Measurements from ENCODE around the gene STX8.
"Not testable (repeated sequence)": the region's sequence is repeated elsewhere in the genome, so short reads cannot be mapped to it uniquely, and the experiment has no call there.

STX8 gene

DNA sequence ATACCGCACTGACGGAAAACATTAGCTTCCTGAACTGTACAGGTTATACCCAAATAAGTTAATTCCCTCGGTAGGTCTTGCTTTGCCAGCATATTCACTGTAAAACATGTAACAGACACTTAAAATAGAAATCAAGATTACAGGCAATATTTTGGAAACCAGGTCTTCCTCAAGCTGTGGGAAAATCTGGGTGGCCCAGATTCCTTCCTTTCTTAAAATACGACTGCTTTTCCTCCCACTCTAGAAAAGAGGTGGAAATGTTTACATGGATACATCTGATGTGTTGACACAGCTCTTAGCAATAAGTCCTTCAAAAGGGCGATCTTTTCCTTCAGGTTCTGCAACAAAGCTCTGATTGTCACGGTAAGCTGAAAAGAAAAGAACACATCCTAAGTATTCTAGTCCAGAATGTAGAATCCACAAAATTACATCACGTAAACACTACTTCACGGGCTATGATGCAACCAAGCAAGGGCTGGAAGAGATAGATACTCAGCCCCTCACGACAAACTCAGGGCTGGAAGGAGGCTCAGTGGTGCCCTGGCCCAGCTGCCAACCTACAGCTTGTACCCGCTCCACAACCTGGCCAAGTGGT, 18.4 kb downstream of the STX8 start:
- DNase-seq (ENCODE audit: low read depth in 2 of 2), result no peak

DNA sequence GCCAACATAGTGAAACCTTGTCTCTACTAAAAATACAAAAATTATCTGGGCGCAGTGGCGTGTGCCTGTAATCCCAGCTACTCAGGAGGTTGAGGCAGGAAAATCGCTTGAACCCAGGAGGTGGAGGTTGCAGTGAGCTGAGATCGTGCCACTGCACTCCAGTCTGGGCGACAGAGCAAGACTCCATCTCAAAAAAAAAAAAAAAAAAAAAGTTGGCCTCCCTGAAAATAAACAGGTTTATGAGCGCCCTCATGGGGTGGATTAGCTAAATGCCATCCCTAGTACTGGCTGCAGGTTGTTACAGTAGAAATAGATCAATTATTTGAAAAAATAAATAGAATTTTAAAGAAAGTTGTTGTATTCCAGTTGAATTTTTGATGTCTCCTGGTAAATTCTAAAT, 20.9 kb downstream of the STX8 start:
- DNase-seq (ENCODE audit: low read depth in 2 of 2), result not testable (repeated sequence)

- DNase-seq (ENCODE audit: low read depth in 2 of 2), result no peak
These were observed 22.0 kb downstream of the STX8 start for GRCh38 chr17:9553596-9553995.

- DNase-seq (ENCODE audit: low read depth in 2 of 2), result no peak
These were observed 22.4 kb downstream of the STX8 start for GRCh38 chr17:9553181-9553580.

DNA sequence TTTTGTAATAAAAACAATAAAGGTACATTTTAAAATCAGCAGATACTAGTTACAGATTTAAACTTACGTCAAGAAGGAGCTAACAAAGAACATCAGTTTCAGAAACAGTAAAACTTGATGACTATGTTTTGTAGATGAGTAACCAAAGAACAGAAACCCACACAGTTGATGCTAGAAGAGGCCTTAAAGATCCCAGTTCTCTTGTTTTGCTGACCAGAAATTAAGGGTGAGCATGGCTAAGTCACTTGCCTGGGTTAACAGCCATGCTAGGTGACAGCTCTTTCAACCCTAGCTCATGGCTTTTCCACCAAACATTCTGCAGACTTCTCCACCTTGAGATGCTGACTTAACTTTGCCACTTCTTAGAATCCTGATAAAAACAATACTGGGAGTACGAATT, 26.4 kb downstream of the STX8 start:
- no peak for DNase-seq (ENCODE audit: low read depth in 2 of 2)

GRCh38 chr17:9544221-9544620, 31.4 kb downstream of the STX8 start:
- no peak for DNase-seq (ENCODE audit: low read depth in 2 of 2)

DNA sequence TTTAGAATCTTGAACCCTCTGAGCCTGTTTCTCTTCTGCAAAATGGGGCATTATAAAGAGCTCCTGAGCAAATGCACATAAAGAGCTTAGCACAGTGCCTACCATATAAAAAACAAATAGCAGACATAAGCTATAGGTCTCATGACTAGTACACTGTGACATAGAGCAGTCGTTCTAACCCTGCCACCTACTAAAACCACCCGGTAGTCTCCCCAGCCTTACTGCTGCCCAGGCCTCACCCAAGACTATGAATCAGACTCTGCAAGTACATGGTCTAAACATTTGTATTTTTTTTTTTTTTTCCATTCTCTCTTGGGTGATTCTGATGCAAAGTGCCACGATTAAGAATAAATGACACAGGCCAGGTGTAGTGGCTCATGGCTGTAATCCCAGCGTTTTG, 33.9 kb downstream of the STX8 start:
- DNase-seq (ENCODE audit: low read depth in 2 of 2), result no peak

DNA sequence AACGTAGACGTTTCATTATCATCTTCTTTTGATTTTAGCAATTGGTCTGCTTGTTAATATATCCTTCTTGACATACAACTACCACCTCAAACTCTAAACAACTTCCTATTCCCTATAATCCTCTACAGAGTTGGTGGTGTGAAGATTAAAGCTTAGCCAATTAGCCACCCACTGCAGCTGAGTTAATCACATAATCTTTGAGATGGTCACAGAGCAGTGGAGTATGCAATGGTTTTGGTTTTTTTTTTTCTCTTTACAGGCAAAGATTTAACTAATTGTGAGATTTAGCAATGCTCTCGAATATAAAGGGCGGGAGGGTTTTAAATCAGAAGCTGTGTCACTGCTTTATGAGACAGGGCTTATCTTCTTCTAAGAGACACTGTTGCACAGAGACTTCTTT, 37.0 kb downstream of the STX8 start:
- DNase-seq (ENCODE audit: low read depth in 2 of 2), result no peak

DNA sequence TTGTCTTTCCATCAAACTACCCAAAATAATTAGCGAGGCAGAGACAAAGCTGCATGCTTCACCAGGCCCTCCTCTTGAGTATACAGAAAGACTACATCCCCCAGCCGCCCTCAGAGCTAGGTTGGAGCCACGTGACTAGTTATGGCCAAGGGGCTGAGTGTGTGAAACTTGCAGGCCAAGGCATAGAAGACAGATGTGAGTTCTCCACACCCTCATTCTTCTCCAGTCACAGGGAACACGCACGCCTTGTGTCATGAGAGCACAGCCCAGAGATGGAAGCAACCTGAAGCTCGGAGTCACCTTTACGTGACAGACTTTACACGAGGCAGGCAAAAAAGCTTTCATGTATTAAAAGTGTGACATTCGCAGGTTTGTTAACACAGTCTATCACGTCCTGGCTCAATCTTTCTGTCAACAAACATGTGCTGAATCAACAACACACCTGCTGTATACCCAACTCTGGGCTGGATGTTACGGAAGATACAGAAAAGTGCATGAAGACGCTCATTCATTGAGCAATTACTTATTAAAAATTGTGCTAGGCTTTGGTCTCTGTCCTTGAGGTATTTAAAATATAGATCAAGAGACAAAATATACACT, 38.3 kb downstream of the STX8 start:
- DNase-seq (ENCODE audit: low read depth in 2 of 2), result no peak

DNA sequence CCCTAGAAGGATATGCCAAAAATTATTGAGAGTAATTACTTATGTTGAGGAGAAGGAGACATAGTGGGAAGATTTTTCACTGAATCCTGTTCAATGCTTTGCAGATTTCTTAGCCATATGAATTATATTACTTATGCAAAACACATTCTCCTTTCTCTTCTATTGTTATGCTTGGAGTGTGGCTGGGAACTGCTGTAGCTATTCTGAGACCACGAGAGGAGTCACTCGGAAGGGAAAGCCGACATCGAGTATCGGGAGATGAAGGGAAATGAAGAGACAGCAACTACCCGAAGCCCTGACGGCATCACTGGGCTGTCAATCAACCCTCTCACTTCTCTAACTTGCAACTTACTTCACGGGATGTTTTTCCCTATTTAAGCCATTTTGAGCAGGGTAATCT, 39.6 kb downstream of the STX8 start:
- DNase-seq (ENCODE audit: low read depth in 2 of 2), result no peak

DNA sequence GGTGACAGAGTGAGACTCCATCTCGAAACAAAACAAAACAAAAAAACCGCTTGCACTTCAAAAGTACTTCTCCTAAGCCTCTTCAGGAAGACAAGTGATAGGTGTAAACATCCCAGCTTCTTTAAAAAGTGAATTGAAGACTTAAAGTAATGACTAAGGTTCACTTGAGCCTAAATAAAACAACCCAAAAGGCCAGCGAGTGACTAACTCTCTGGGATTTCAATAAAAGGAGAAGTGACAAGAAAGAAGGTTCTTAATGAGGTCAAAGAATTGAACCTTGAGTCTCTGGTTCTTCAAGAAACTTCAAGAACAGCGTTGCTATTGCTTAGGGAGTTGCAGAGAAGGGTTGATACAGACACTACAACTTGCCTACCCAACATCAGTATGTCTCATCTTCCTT, 42.2 kb downstream of the STX8 start:
- DNase-seq (ENCODE audit: low read depth in 2 of 2), result no peak

DNA sequence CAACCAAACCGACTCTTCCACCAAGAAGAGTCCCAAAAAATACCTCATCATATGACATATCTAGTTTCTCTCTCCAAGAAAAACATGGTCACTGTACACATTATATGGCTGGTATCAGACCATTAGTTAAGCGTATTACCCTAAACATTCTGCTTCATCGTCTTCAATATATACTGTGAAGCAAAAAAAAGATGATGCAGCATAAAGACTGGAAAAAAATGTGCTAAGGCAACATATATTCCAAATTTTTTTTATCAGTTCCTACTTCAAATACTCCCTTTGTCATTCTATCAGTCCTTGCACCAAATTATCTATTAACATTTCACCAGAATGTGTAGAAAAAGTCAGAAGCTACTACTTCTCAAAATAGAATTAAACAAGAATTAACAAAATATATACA, 42.9 kb downstream of the STX8 start:
- DNase-seq (ENCODE audit: low read depth in 2 of 2), result no peak

GRCh38 chr17:9531034-9531433, 44.6 kb downstream of the STX8 start:
- no peak for DNase-seq (ENCODE audit: low read depth in 2 of 2)

- no peak for DNase-seq (ENCODE audit: low read depth in 2 of 2)
These were observed 46.5 kb downstream of the STX8 start for GRCh38 chr17:9529033-9529700.

DNA sequence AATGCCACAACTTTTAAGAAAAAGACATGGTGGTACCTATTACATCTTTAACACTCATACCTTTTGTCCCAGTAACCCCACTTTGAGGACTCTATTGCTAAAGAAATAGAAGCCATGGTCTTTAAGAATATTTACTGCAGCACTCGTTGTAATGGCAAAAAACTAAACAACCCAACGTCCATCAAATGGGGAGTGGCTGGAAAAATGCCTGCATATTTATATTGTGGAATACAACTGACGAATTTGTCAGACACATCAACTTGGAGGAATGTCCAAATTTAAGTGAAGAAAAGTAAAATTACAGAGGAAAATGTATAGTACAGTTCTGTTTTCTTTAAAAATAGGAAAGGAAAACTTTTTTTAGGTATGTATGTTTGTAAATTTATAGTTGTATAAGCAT, 47.8 kb downstream of the STX8 start:
- DNase-seq (ENCODE audit: low read depth in 2 of 2), result no peak

- DNase-seq (ENCODE audit: low read depth in 2 of 2), result no peak
These were observed 53.5 kb downstream of the STX8 start for GRCh38 chr17:9522074-9522473.

DNA sequence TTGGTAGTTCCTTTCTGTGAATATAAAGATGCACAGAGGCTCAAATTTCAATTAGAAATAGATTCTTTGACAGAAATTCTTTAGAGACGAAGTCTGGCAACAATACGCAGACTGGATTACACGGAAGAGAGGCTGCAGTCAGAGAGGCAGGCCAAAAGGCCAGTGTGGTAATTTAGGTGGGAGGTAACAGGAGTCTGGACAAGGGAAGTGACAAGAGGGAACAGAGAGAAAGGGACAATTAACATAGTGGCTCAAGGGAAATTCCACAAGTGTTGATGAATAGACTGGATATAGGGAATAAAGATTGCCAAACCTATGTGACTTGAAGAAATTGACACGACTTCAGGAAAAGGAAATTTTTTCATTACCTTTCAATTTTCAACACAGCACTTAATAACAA, 54.6 kb downstream of the STX8 start:
- no peak for DNase-seq (ENCODE audit: low read depth in 2 of 2)

- no peak for DNase-seq (ENCODE audit: low read depth in 2 of 2)
These were observed 55.0 kb downstream of the STX8 start for GRCh38 chr17:9520649-9521048.

DNA sequence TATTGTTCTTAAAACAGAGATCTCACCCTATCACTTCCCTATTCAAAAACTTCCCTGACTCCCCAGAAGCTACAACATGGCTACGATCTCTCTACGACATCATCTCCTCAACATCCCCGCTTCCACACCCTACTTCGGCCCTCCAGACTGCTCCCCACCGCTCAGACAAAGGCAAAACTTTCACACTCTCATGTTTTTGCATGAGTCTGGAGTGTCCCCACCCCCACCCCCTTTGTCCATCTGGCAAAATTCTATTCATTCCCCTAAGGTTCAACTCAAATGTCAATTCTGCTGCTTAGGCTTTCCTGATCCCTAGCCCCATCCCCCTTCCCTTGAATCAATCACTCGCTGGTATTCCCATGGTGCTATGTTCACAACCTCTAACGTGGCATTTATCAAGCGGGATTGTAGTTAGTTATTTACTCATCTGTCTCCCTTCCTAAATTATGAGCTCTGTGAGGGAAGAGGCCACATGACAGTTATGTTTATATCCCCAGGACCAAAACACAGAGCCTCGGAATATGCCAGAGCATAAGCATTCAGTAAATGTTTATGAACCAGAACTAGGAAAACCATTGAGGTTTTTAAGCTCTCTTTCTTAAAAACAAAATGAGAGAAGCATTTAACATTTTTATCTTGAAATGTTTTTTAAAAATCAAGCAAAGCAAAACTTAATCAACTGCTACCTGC, 55.9 kb downstream of the STX8 start:
- no peak for DNase-seq (ENCODE audit: low read depth in 2 of 2)

GRCh38 chr17:9517396-9517795, 58.2 kb downstream of the STX8 start:
- no peak for DNase-seq (ENCODE audit: low read depth in 2 of 2)

GRCh38 chr17:9513266-9513665, 62.4 kb downstream of the STX8 start:
- DNase-seq (ENCODE audit: low read depth in 2 of 2), result no peak

DNA sequence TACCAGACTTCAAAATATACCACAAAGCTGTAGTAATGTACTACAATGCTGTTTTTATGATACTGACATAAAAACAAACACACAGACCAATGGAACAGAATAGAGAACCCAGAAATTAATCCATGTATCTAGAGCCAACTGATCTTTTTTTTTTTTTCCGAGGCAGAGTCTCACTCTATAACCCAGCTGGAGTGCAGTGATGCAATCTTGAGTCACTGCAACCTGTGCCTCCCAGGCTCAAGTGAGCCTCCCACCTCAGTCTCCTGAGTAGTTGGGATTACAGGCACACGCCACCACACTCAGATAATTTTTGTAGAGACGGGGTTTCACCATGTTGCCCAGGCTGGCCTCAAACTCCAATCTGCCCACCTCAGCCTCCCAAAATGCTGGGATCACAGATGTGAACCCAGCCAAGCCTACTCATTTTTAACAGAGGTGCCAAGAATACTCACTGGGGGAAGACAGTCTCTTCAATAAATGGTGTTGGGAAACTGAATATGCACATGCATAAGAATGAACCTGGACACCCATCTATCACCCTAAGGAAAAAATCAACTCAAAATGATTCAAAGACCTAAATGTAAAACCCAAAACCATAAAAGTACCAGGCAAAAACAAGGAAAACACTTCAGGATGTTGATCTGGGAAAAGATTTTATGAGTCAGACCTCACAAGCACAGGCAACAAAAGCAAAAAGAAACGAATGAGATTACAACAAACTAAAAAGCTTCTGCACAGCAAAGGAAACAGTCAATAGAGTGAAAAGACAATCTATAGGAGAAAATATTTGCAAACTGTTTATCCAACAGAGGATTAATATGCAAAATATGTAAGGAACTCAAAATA, 63.1 kb downstream of the STX8 start:
- DNase-seq (ENCODE audit: low read depth in 2 of 2), result no peak

All from stimulated activated CD8-positive, alpha-beta memory T cell treated with anti-CD3 and anti-CD28 coated beads, Interleukin-15, amount 100 ng/mL, for 4 hours (primary cell).